SK-N-MC (cell line): Measurements from ENCODE around the gene L3MBTL1.

Experiments used
- EZH2 ChIP-seq: fragments of 200-600 bp; sonication (generic); IDR thresholded peaks from one replicate; pipeline ENCODE4 v1.6.1; 2017; ENCODE audit warnings: antibody characterized with exemption
- FOXP2 ChIP-seq: optimal IDR thresholded peaks from 2 replicates; pipeline ENCODE3; 2011; ENCODE audit warnings: mild to moderate bottlenecking, moderate library complexity; ENCODE audit not compliant: insufficient read depth; ENCODE audit errors: extremely low read length, control extremely low read depth
- POLR2AphosphoS5 ChIP-seq: IDR thresholded peaks from 2 replicates; pipeline ENCODE4 v1.6.1; 2012; ENCODE audit warnings: mild to moderate bottlenecking, low read depth, low read length, borderline replicate concordance

GRCh38 chr20:43568706-43569105 is 61.2 kb downstream of the L3MBTL1 start:
- TF ChIP-seq POLR2AphosphoS5 = no peak
- no peak for TF ChIP-seq EZH2
- no peak for TF ChIP-seq FOXP2
